OCI-LY7 (cell line): ENCODE data around the gene OGDH. TPM values are rescaled to one million over a fixed set of nuclear protein-coding genes. Genes with fewer than 3 reads are reported as not detected.

Experiments
- BruUV-seq: library from RNA; stranded (reverse); fragments of 400-500 nt; replicated peaks from 2 replicates; lab custom pipeline; 2021; lab: Mats Ljungman, UMichigan
- CTCF ChIA-PET: fragments of 300-600 bp; sonication (Branson Sonifier 250); formaldehyde crosslinking; loops from one replicate; lab custom pipeline; 2022; ENCODE audit warnings: antibody characterized with exemption; ENCODE audit not compliant: unreplicated experiment; lab: Charles Lee
- POLR2A ChIA-PET: fragments of 300-600 bp; sonication (Branson Sonifier 250); formaldehyde crosslinking; loops from one replicate; lab custom pipeline; 2022; ENCODE audit warnings: antibody characterized with exemption; lab: Charles Lee
- DNase-seq: peaks from one replicate; pipeline ENCODE4 v3.0.0-alpha.2; 2015; ENCODE audit warnings: low spot score
- H2AFZ ChIP-seq: fragments of 200-600 bp; sonication (generic), shearing (Covaris generic); 2 replicates; pipeline ENCODE4 v1.6.1; 2014; ENCODE audit warnings: mild to moderate bottlenecking, antibody characterized with exemption, low read length, moderate library complexity
- H3K27ac ChIP-seq: fragments of 200-600 bp; sonication (generic); 2 replicates; pipeline ENCODE4 v1.5.1; 2014; ENCODE audit warnings: mixed run types, low read depth, mild to moderate bottlenecking, moderate library complexity, low read length, inconsistent platforms; ENCODE audit not compliant: poor library complexity, severe bottlenecking
- H3K36me3 ChIP-seq: fragments of 200-600 bp; sonication (generic); 2 replicates; pipeline ENCODE4 v1.6.1; 2014; ENCODE audit warnings: mild to moderate bottlenecking, antibody characterized with exemption, low read length, moderate library complexity, mixed read lengths; ENCODE audit not compliant: insufficient read depth
- H3K4me1 ChIP-seq: fragments of 200-600 bp; sonication (generic); 2 replicates; pipeline ENCODE4 v1.5.1; 2014; ENCODE audit warnings: mild to moderate bottlenecking, low read length; ENCODE audit not compliant: insufficient read depth, poor library complexity, severe bottlenecking
- H3K4me2 ChIP-seq: fragments of 200-600 bp; sonication (generic); 2 replicates; pipeline ENCODE4 v1.6.1; 2014; ENCODE audit warnings: mild to moderate bottlenecking, low read length
- H3K4me3 ChIP-seq: fragments of 200-600 bp; sonication (generic); 2 replicates; pipeline ENCODE4 v1.5.1; 2014; ENCODE audit warnings: mild to moderate bottlenecking, low read depth, low read length; ENCODE audit not compliant: poor library complexity, severe bottlenecking
- H3K79me2 ChIP-seq: fragments of 200-600 bp; sonication (generic); 2 replicates; pipeline ENCODE4 v1.6.1; 2016; ENCODE audit warnings: low read depth, mild to moderate bottlenecking, low read length, moderate library complexity, mixed read lengths; ENCODE audit not compliant: insufficient read depth
- H3K9me2 ChIP-seq: fragments of 200-600 bp; sonication (generic); 2 replicates; pipeline ENCODE4 v1.6.1; 2016; ENCODE audit warnings: mild to moderate bottlenecking, low read length, mixed read lengths; ENCODE audit not compliant: insufficient read depth
- H3K9me3 ChIP-seq: fragments of 200-600 bp; sonication (generic); 2 replicates; pipeline ENCODE4 v1.6.1; 2014; ENCODE audit warnings: mild to moderate bottlenecking, mixed run types, low read length, mixed read lengths
- H4K20me1 ChIP-seq: fragments of 200-600 bp; sonication (generic); 2 replicates; pipeline ENCODE4 v1.6.1; 2014; ENCODE audit warnings: mild to moderate bottlenecking, antibody characterized with exemption, low read length, moderate library complexity, mixed read lengths; ENCODE audit not compliant: insufficient read depth
- CTCF ChIP-seq: fragments of 200-600 bp; sonication (generic); conservative IDR thresholded peaks from 2 replicates; pipeline ENCODE4 v1.5.1; 2014; ENCODE audit warnings: mild to moderate bottlenecking, antibody characterized with exemption, low read length, moderate library complexity, mixed read lengths
- EZH2phosphoT487 ChIP-seq: fragments of 200-600 bp; sonication (generic); IDR thresholded peaks from 2 replicates; pipeline ENCODE4 v1.6.1; 2018; ENCODE audit warnings: low read depth, borderline replicate concordance, mild to moderate bottlenecking, mixed run types, antibody characterized with exemption, low read length, moderate library complexity, mixed read lengths
- intact Hi-C: fragments of 100-400 bp; cut with micrococcal nuclease; formaldehyde crosslinking; loops from one replicate; pipeline ENCODE4 v1.10.0; 2022; ENCODE audit not compliant: unreplicated experiment
- total RNA-seq, 2 experiments: library from RNA; depleted of rRNA in 1 of 2; stranded (reverse); fragments of >200 nt in 1 of 2; shearing (Covaris generic) in 1 of 2; gene quantifications; 2 replicates each; pipeline ENCODE4 v1.2.3, GENCODE V29; 2014 to 2022

Gene OGDH
- total RNA-seq, 2 experiments from 2014 or later: 47.6 to 70.9 TPM

GRCh38 chr7:44645696-44646095 lies 39.3 kb downstream of the OGDH start:
- peaks cover under 1% of the 10 kb centered on the region; the same call in 1 of the 2 replicates for H3K79me2 ChIP-seq
- H3K36me3 ChIP-seq: peaks cover 40% of the 10 kb centered on the region
- H3K9me3 ChIP-seq: no peaks in the 10 kb centered on the region
- no peak overlapping the region for H3K4me2 ChIP-seq
- intact Hi-C loops: no loop called here
- no peak overlapping the region for H3K27ac ChIP-seq
- H3K9me2 ChIP-seq: no peaks in the 10 kb centered on the region
- BruUV-seq: no TSS peak
- ChIA-PET CTCF (no interaction called here), POLR2A (no interaction called here)
- peaks cover 10% of the 10 kb centered on the region for H3K4me1 ChIP-seq
- TF ChIP-seq CTCF (no peak), EZH2phosphoT487 (no peak)
- no peak overlapping the region for H3K4me3 ChIP-seq
- H4K20me1 ChIP-seq: no peaks in the 10 kb centered on the region
- no peak overlapping the region for H2AFZ ChIP-seq
- no peak for DNase-seq

GRCh38 chr7:44646176-44646920 lies 39.9 kb downstream of the OGDH start:
- intact Hi-C loops: no loop called here
- H2AFZ ChIP-seq: no peak overlapping the region
- no peaks in the 10 kb centered on the region for H3K9me3 ChIP-seq
- no peak overlapping the region for H3K4me3 ChIP-seq
- peaks cover 45% of the 10 kb centered on the region for H3K36me3 ChIP-seq
- peaks cover 10% of the 10 kb centered on the region for H3K4me1 ChIP-seq
- ChIA-PET CTCF (no interaction called here), POLR2A (no interaction called here)
- no peaks in the 10 kb centered on the region for H3K9me2 ChIP-seq
- peak overlapping the region; percentile 1; the same call in 1 of the 2 replicates for H3K4me2 ChIP-seq
- no peak for TF ChIP-seq CTCF
- no peak for TF ChIP-seq EZH2phosphoT487
- no peak overlapping the region for H3K27ac ChIP-seq
- no TSS peak for BruUV-seq
- H4K20me1 ChIP-seq: no peaks in the 10 kb centered on the region
- H3K79me2 ChIP-seq: no peaks in the 10 kb centered on the region
- DNase-seq: no peak

- H3K27ac ChIP-seq: no peak overlapping the region
- H3K9me3 ChIP-seq: no peaks in the 10 kb centered on the region
- intact Hi-C loops: no loop called here
- H3K4me1 ChIP-seq: peaks cover 10% of the 10 kb centered on the region
- H3K4me2 ChIP-seq: no peak overlapping the region
- no peak overlapping the region for H2AFZ ChIP-seq
- H3K79me2 ChIP-seq: no peaks in the 10 kb centered on the region
- H4K20me1 ChIP-seq: no peaks in the 10 kb centered on the region
- BruUV-seq: no TSS peak
- ChIA-PET POLR2A (no interaction called here), CTCF (no interaction called here)
- H3K36me3 ChIP-seq: peaks cover 45% of the 10 kb centered on the region
- H3K4me3 ChIP-seq: no peak overlapping the region
- no peaks in the 10 kb centered on the region for H3K9me2 ChIP-seq
- no peak for DNase-seq
- TF ChIP-seq EZH2phosphoT487: no peak
- no peak for TF ChIP-seq CTCF
Measured at GRCh38 chr7:44646921-44647636, 40.7 kb downstream of the OGDH start.
